Measurements from ENCODE around the gene CAPN13.

- TF ChIP-seq, protein P1, sequence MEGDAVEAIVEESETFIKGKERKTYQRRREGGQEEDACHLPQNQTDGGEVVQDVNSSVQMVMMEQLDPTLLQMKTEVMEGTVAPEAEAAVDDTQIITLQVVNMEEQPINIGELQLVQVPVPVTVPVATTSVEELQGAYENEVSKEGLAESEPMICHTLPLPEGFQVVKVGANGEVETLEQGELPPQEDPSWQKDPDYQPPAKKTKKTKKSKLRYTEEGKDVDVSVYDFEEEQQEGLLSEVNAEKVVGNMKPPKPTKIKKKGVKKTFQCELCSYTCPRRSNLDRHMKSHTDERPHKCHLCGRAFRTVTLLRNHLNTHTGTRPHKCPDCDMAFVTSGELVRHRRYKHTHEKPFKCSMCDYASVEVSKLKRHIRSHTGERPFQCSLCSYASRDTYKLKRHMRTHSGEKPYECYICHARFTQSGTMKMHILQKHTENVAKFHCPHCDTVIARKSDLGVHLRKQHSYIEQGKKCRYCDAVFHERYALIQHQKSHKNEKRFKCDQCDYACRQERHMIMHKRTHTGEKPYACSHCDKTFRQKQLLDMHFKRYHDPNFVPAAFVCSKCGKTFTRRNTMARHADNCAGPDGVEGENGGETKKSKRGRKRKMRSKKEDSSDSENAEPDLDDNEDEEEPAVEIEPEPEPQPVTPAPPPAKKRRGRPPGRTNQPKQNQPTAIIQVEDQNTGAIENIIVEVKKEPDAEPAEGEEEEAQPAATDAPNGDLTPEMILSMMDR (IDR thresholded peaks at IDR 0.05): no peak
- TF ChIP-seq EZH2 (IDR thresholded peaks at IDR 0.05; ENCODE audit: borderline replicate concordance, insufficient read depth, low read depth, low read length, poor library complexity, severe bottlenecking): no peak
Measured at GRCh38 chr2:30769891-30770462, 37.3 kb downstream of the CAPN13 start.
